GM23248 (cell line): ENCODE data around the gene EP400. TPM values are rescaled to one million over a fixed set of nuclear protein-coding genes. Genes with fewer than 3 reads are reported as not detected.

ENCODE experiments used
- DNase-seq: peaks from one replicate; pipeline ENCODE4 v3.0.0-alpha.2; 2015
- H2AFZ ChIP-seq: fragments of 200-600 bp; sonication (generic); 2 replicates; pipeline ENCODE4 v1.6.1; 2016; ENCODE audit warnings: antibody characterized with exemption
- H3F3A ChIP-seq: fragments of 200-600 bp; sonication (generic); 2 replicates; pipeline ENCODE4 v1.6.1; 2016; ENCODE audit warnings: mild to moderate bottlenecking, antibody characterized with exemption, mixed run types; ENCODE audit not compliant: insufficient read depth
- H3K27ac ChIP-seq: fragments of 200-600 bp; sonication (generic); 2 replicates; pipeline ENCODE4 v1.5.1; 2016; ENCODE audit warnings: mild to moderate bottlenecking
- H3K27me3 ChIP-seq: fragments of 200-600 bp; sonication (generic); replicated peaks from 2 replicates; pipeline ENCODE4 v1.6.1; 2016; ENCODE audit warnings: mild to moderate bottlenecking; ENCODE audit not compliant: insufficient read depth
- H3K36me3 ChIP-seq: fragments of 200-600 bp; sonication (generic); 2 replicates; pipeline ENCODE4 v1.6.1; 2016; ENCODE audit warnings: low read depth, mild to moderate bottlenecking
- H3K4me1 ChIP-seq: fragments of 200-600 bp; sonication (generic); 2 replicates; pipeline ENCODE4 v1.6.1; 2016; ENCODE audit warnings: mild to moderate bottlenecking; ENCODE audit not compliant: insufficient read depth
- H3K4me2 ChIP-seq: fragments of 200-600 bp; sonication (generic); one replicate; pipeline ENCODE4 v1.6.1; 2016; ENCODE audit warnings: mild to moderate bottlenecking; ENCODE audit not compliant: unreplicated experiment
- H3K4me3 ChIP-seq: fragments of 200-600 bp; sonication (generic); 2 replicates; pipeline ENCODE4 v1.5.1; 2016; ENCODE audit warnings: mild to moderate bottlenecking
- H3K79me2 ChIP-seq: fragments of 200-600 bp; sonication (generic); 2 replicates; pipeline ENCODE4 v1.6.1; 2016; ENCODE audit warnings: mild to moderate bottlenecking; ENCODE audit not compliant: insufficient read depth
- H3K9ac ChIP-seq: fragments of 200-600 bp; sonication (generic); 2 replicates; pipeline ENCODE4 v1.6.1; 2016; ENCODE audit warnings: mild to moderate bottlenecking
- H3K9me2 ChIP-seq: fragments of 200-600 bp; sonication (generic); 2 replicates; pipeline ENCODE4 v1.6.1; 2016; ENCODE audit warnings: mixed run types, mild to moderate bottlenecking, moderate library complexity; ENCODE audit not compliant: insufficient read depth
- H3K9me3 ChIP-seq: fragments of 200-600 bp; sonication (generic); one replicate; pipeline ENCODE4 v1.6.1; 2017; ENCODE audit warnings: low read depth
- H4K20me1 ChIP-seq: fragments of 200-600 bp; sonication (generic); 2 replicates; pipeline ENCODE4 v1.6.0; 2016; ENCODE audit not compliant: insufficient read depth
- EZH2 ChIP-seq: fragments of 200-600 bp; sonication (generic); IDR thresholded peaks from 2 replicates; pipeline ENCODE4 v1.6.1; 2018; ENCODE audit warnings: antibody characterized with exemption, mild to moderate bottlenecking; ENCODE audit not compliant: insufficient read depth, poor library complexity, severe bottlenecking
- EZH2phosphoT487 ChIP-seq: fragments of 200-600 bp; sonication (generic); IDR thresholded peaks from 2 replicates; pipeline ENCODE4 v1.6.1; 2018; ENCODE audit warnings: antibody characterized with exemption, moderate library complexity, mild to moderate bottlenecking, low read depth; ENCODE audit not compliant: insufficient read depth
- WGBS, 2 experiments: methylation state at CpG; one replicate each; pipeline ENCODE4 v1.1.6; 2015 to 2017; ENCODE audit warnings: low lambda C conversion rate in 2 of 2, low coverage in 1 of 2; ENCODE audit errors: missing lambda C conversion rate in 2 of 2; 5-methylcytosine and 5-hydroxymethylcytosine counted together
- in situ Hi-C: fragments of 300-500 bp; cut with MboI; formaldehyde crosslinking; loops from 2 replicates; pipeline ENCODE4 v1.15.0; 2020
- polyA plus RNA-seq: library from polyadenylated mRNA; unstranded; fragments of >200 nt; fragmentation: Nextera tagmentation; extraction: Ambion mirVana; gene quantifications from 2 replicates; pipeline ENCODE4 v1.2.1, GENCODE V29; 2016
- total RNA-seq: library from RNA; depleted of rRNA; stranded (reverse); fragments of >200 nt; shearing (Covaris generic); gene quantifications from 2 replicates; pipeline ENCODE4 v1.2.3, GENCODE V29; 2014

The EP400 gene
- total and polyA plus RNA-seq, 2 experiments from 2014 or later = 8.6 to 9.4 TPM

GRCh38 chr12:131987552-131987951 is 37.8 kb downstream of the EP400 start:
- TF ChIP-seq EZH2 = no peak
- no peak for TF ChIP-seq EZH2phosphoT487
- Histone ChIP-seq H3K36me3 (peaks cover 23% of the 10 kb centered on the region; the same call in 1 of the 2 replicates), H3F3A (no peaks in the 10 kb centered on the region), H3K9me3 (no peaks in the 10 kb centered on the region), H3K4me2 (no peak overlapping the region), H3K27ac (no peak overlapping the region), H2AFZ (no peak overlapping the region), H3K79me2 (0 out of 2 replicates have a peak, but pooled peaks cover 9% of the 10 kb centered on the region), H3K27me3 (no peaks in the 10 kb centered on the region), H3K4me3 (no peak overlapping the region), H3K9me2 (no peaks in the 10 kb centered on the region), H3K9ac (no peak overlapping the region), H3K4me1 (no peaks in the 10 kb centered on the region), H4K20me1 (no peaks in the 10 kb centered on the region)
- no peak for DNase-seq
- 91 to 93% methylated on average over 8 of the region's 8 CpGs for WGBS, 2 experiments
- in situ Hi-C loops = no loop called here

GRCh38 chr12:131988054-131988796 is 38.5 kb downstream of the EP400 start:
- 88 to 92% methylated on average over 8 of the region's 8 CpGs for WGBS, 2 experiments
- TF ChIP-seq EZH2 = no peak
- no peak for TF ChIP-seq EZH2phosphoT487
- 0 out of 2 replicates have a peak, but pooled peaks cover 9% of the 10 kb centered on the region for H3K79me2 ChIP-seq
- H3K4me3 ChIP-seq = no peak overlapping the region
- H3K9ac ChIP-seq = no peak overlapping the region
- H3K9me3 ChIP-seq = no peaks in the 10 kb centered on the region
- H3K27ac ChIP-seq = no peak overlapping the region
- H3K4me1 ChIP-seq = no peaks in the 10 kb centered on the region
- in situ Hi-C loops = no loop called here
- H3K36me3 ChIP-seq = peaks cover 28% of the 10 kb centered on the region; the same call in 1 of the 2 replicates
- no peaks in the 10 kb centered on the region for H4K20me1 ChIP-seq
- no peak overlapping the region for H3K4me2 ChIP-seq
- H3K27me3 ChIP-seq = no peaks in the 10 kb centered on the region
- no peaks in the 10 kb centered on the region for H3F3A ChIP-seq
- H2AFZ ChIP-seq = no peak overlapping the region
- no peak for DNase-seq
- no peaks in the 10 kb centered on the region for H3K9me2 ChIP-seq

DNA sequence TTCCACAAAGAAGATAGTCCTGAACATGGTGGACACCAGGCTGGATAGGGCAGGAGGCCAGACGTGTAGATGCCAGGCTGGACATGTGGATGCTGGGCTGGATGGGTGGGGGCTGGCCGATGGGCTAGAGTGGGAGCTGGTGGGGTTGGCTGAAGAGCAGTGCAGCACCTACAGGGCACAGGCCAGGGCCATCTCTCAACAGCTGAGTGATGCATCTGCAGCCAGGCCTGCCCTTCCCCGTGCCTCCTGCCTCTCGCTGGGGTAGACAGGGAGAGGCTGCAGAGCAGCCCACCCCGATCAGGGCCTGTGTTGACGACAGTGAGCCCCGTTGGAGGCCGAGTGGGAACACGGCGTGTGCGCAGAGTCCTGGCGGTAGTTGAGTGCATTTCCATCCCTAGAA is 39.3 kb downstream of the EP400 start:
- WGBS, 2 experiments = 93 to 96% methylated on average over 12 of the region's 12 CpGs
- no peaks in the 10 kb centered on the region for H3K9me3 ChIP-seq
- no peaks in the 10 kb centered on the region for H3K27me3 ChIP-seq
- H3K4me3 ChIP-seq = no peak overlapping the region
- H4K20me1 ChIP-seq = no peaks in the 10 kb centered on the region
- no peak overlapping the region for H3K27ac ChIP-seq
- H3K9me2 ChIP-seq = no peaks in the 10 kb centered on the region
- in situ Hi-C loops = no loop called here
- H3K4me2 ChIP-seq = no peak overlapping the region
- DNase-seq = no peak
- H3K9ac ChIP-seq = no peak overlapping the region
- TF ChIP-seq EZH2 (no peak), EZH2phosphoT487 (no peak)
- H3F3A ChIP-seq = no peaks in the 10 kb centered on the region
- 0 out of 2 replicates have a peak, but pooled peaks cover 2% of the 10 kb centered on the region for H3K79me2 ChIP-seq
- H3K36me3 ChIP-seq = peaks cover 32% of the 10 kb centered on the region; the same call in 1 of the 2 replicates
- H3K4me1 ChIP-seq = no peaks in the 10 kb centered on the region
- no peak overlapping the region for H2AFZ ChIP-seq

DNA sequence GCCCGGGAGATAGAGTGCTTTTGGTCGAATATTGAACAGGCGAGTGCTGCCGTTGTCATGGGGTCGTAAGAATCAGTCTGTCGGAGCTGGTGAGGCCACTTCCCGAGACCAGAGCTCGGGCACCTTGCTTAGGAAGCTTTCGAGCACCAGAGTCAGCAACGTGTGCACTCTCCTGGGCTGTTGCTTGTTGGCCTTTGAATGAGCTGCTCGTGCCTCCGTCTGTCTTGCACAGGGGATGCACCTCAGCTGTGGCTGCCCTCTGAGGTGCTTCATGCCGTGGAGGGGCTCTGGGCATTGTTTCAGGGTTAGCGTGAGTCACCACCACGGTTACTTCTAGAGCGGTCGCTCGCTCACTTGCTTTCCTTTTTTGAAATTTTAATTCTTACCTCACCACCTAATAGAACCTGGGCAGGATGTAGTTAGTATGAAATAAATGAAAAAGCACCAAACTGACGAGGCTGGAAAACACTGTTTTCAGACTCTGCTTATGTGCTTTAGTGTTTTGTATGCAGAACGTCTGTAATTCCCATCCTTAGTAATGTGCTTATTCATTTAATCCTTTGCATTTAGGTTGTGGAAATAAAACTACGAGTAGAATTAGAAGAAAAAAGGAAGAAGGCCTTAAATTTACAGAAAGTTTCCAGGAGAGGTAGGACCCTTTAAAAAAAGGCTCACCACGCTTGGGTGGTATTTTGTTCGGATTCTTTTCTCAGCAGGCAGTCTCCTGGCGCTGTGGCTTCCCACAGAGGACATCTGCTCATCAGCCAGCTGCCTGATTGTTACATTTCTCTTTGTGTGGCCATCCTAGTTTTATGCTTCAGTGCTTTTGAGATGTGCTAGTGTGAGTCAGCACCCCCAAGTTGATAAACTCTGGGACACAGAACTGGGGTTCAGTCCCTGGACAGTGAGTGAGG is 40.6 kb downstream of the EP400 start:
- no peak overlapping the region for H3K4me2 ChIP-seq
- WGBS, 2 experiments = 85 to 86% methylated on average over 24 of the region's 24 CpGs

More for the DNA sequence above, 40.6 kb downstream of the EP400 start:
- Histone ChIP-seq H3K27me3 (no peaks in the 10 kb centered on the region), H3K79me2 (no peaks in the 10 kb centered on the region), H3F3A (no peaks in the 10 kb centered on the region), H3K9me3 (no peaks in the 10 kb centered on the region), H3K4me3 (no peak overlapping the region), H3K9ac (no peak overlapping the region), H3K27ac (no peak overlapping the region), H3K36me3 (peaks cover 32% of the 10 kb centered on the region; the same call in 1 of the 2 replicates), H2AFZ (no peak overlapping the region), H3K4me1 (no peaks in the 10 kb centered on the region), H4K20me1 (no peaks in the 10 kb centered on the region), H3K9me2 (no peaks in the 10 kb centered on the region)
- TF ChIP-seq EZH2 (no peak), EZH2phosphoT487 (no peak)
- DNase-seq = no peak
- in situ Hi-C loops = no loop called here
